H1 (cell line): ENCODE measurements around the gene ANP32B. TPM values are rescaled to one million over a fixed set of nuclear protein-coding genes. Genes with fewer than 3 reads are reported as not detected.

Experiments
- SP4 ChIP-seq: IDR thresholded peaks from 2 replicates; pipeline ENCODE4 v1.6.1; 2012; ENCODE audit warnings: low read length, inconsistent platforms
- polyA plus RNA-seq, 7 experiments: library from polyadenylated mRNA; depleted of rRNA in 3 of 7; stranded (reverse) in 5 of 7; unstranded in 2 of 7; fragments of >200 nt in 5 of 7; fragments of 200-250 nt in 2 of 7; gene quantifications; 1 replicate in 5 of 7; 2 replicates in 1 of 7; 4 replicates in 1 of 7; pipeline versions ENCODE4 v1.2.1 to v1.2.3, GENCODE V29; 2011 to 2013; ENCODE audit warnings: missing spikeins in 2 of 7, mixed read lengths in 2 of 7
- total RNA-seq: library from RNA; stranded (reverse); fragmentation: NEBNext Ultra II Directional; extraction: Animal tissue kit (Norgen Biotek cat#: 25700); gene quantifications from 2 replicates; pipeline ENCODE4 v1.2.1, GENCODE V29; 2021

ANP32B gene
- total and polyA plus RNA-seq, 2 of the 8 experiments (the other 6 are each of a cell fraction or from before 2014, with no cell fraction given) = 7.6 to 88.1 TPM

DNA sequence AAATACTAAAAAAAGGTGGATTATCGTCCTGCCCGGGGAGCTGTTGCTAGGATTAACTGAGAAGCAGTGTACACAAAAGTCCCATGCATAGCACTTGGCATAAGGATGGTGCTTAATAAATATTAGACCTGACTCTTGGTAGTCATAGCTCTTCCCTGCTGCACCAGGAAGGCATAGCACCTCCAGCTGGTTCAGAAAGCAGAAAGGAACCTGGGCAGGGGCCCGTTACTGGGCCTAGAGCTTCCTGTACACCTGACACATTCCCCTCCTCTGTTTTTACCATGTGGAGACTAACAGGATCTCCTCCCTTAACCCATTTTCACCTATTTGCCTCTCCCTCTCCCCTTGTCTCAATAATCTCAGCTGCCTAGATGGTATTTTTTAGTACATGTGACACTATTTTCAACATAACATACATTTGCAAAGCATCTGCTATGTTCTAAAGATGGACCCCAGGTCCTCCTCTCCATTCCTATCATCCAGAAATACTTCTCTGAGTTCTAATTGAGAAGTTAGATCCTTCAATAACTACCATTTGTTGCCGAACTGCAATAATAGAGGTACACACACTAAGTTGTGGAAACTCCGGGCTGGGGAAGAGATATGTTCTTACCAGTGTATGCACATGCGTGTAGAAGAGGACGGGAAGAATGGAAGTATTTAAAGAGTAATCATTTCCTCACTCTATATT is 3.2 kb upstream of the ANP32B start (continued):
- TF ChIP-seq SP4 = no peak
